ENCODE data around the gene SAMD11. TPM values are rescaled to one million over a fixed set of nuclear protein-coding genes. Genes with fewer than 3 reads are reported as not detected.

Gene SAMD11
- total RNA-seq, 2 experiments from 2014 or later = not detected

DNA sequence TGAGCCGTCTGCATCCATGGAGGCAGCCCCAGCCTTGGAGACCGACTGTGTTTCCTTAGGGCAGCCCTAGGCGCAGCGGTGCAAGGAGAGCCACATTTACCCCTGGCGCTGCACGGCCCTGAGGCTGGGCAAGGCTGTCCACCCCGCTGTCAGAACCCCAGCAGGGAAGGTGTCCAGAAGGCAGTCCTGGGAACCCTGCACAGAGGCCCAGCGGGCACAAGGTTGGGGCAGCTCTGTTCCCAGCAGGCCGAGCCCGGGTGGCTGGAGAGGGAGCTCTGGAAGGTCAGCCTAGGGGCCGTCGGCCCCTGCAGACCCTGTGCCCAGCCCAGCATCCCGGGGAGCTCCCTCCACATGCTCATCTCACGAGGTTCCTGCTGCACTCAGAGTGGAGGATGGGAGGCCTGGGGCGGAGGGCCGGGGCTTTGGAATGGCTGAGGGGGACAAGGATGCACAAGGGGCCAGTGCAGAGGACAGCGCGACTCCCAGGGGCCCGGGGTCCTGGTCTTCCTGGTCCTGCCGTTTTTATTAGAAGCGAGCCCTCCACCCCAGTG, 19.9 kb upstream of the SAMD11 start:
- Mint-ChIP-seq H3K4me1 (ENCODE audit: low read depth) (peaks cover 11% of the 10 kb centered on the region), H3K36me3 (ENCODE audit: low read depth) (no peaks in the 10 kb centered on the region), H3K4me3 (no peak overlapping the region), H3K27me3 (peaks cover 39% of the 10 kb centered on the region), H3K27ac (no peak overlapping the region), H3K9me3 (no peaks in the 10 kb centered on the region)
- TF ChIP-seq, protein P1, sequence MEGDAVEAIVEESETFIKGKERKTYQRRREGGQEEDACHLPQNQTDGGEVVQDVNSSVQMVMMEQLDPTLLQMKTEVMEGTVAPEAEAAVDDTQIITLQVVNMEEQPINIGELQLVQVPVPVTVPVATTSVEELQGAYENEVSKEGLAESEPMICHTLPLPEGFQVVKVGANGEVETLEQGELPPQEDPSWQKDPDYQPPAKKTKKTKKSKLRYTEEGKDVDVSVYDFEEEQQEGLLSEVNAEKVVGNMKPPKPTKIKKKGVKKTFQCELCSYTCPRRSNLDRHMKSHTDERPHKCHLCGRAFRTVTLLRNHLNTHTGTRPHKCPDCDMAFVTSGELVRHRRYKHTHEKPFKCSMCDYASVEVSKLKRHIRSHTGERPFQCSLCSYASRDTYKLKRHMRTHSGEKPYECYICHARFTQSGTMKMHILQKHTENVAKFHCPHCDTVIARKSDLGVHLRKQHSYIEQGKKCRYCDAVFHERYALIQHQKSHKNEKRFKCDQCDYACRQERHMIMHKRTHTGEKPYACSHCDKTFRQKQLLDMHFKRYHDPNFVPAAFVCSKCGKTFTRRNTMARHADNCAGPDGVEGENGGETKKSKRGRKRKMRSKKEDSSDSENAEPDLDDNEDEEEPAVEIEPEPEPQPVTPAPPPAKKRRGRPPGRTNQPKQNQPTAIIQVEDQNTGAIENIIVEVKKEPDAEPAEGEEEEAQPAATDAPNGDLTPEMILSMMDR (IDR thresholded peaks at IDR 0.05) = no peak
- H3K36me3 ChIP-seq (ENCODE audit: insufficient read depth, low read length) = no peaks in the 10 kb centered on the region
- H3K4me3 ChIP-seq (ENCODE audit: low read length) = peak overlapping the region; percentile 2
- ChIA-PET POLR2A (no interaction called here), CTCF (no interaction called here)
- ATAC-seq (ENCODE audit: poor library complexity) (no peak), DNase-seq (peak in 2 of 14 experiments; percentile 32 to 47)
- H3K27ac ChIP-seq (ENCODE audit: low read depth in 1 of 2, low read length in 2 of 2) = no peak overlapping the region
- H3K4me1 ChIP-seq (ENCODE audit: insufficient read depth, low read length) = peaks cover 28% of the 10 kb centered on the region
- H3K9me3 ChIP-seq (ENCODE audit: control insufficient read depth in 1 of 2, insufficient read depth in 1 of 2, low read length in 2 of 2) = peaks cover 0 to 21% of the 10 kb centered on the region in 2 experiments
- peaks cover 28 to 34% of the 10 kb centered on the region in 2 experiments for H3K27me3 ChIP-seq (ENCODE audit: control insufficient read depth in 1 of 2, insufficient read depth in 2 of 2, low read length in 2 of 2)
- intact Hi-C loops (cut with DNase I, micrococcal nuclease) = loop anchor here (1.0 to 10.0 kb wide), 3 partner anchors 17 to 161 kb away; no protein-coding TSS in a partner anchor

DNA sequence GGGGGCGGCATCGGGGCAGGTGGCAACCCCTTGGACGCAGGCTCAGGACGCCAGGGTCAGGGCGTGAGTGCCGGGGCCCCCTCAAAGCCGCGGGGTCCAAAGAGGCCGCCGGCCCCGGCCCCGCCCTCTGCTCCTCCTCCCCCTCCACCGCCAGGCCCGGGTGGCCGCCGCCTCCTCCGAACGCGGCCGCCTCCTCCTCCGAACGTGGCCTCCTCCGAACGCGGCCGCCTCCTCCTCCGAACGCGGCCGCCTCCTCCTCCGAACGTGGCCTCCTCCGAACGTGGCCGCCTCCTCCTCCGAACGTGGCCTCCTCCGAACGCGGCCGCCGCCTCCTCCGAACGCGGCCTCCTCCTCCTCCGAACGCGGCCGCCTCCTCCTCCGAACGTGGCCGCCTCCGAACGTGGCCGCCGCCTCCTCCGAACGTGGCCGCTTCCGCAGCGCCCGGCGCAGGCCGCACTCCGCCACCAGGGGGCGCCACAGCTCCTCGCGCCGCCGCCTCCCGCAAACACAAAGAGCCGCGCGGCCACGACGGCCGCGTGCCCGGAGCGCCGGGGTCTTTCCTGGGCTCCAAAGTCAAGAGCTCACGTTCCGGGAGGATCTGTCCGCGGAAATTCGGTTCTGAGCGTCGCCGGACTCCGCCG, 19.3 kb upstream of the SAMD11 start:
- TF ChIP-seq, protein P1 (IDR thresholded peaks at IDR 0.05) = peak; percentile 71
- Mint-ChIP-seq H3K36me3 (ENCODE audit: low read depth) (no peaks in the 10 kb centered on the region), H3K9me3 (no peaks in the 10 kb centered on the region), H3K27me3 (peaks cover 39% of the 10 kb centered on the region), H3K4me3 (peak overlapping the region; percentile 80), H3K27ac (no peak overlapping the region), H3K4me1 (ENCODE audit: low read depth) (peaks cover 11% of the 10 kb centered on the region)
- peak; percentile 94 for ATAC-seq (ENCODE audit: poor library complexity)
- ChIA-PET POLR2A (no interaction called here), CTCF (interaction anchor here (0.8 to 1.5 kb wide), 7 partner anchors 16 to 71 kb away, joined by 3 to 4 read pairs (median 3); partner anchors contain the start of genes NOC2L and PLEKHN1)
- Histone ChIP-seq H3K36me3 (ENCODE audit: insufficient read depth, low read length) (no peaks in the 10 kb centered on the region), H3K27me3 (ENCODE audit: control insufficient read depth in 1 of 2, insufficient read depth in 2 of 2, low read length in 2 of 2) (peaks cover 28 to 34% of the 10 kb centered on the region in 2 experiments), H3K27ac (ENCODE audit: low read depth in 1 of 2, low read length in 2 of 2) (no peak overlapping the region), H3K9me3 (ENCODE audit: control insufficient read depth in 1 of 2, insufficient read depth in 1 of 2, low read length in 2 of 2) (peaks cover 0 to 16% of the 10 kb centered on the region in 2 experiments), H3K4me1 (ENCODE audit: insufficient read depth, low read length) (peaks cover 24% of the 10 kb centered on the region), H3K4me3 (ENCODE audit: low read length) (peak overlapping the region; percentile 2)
- peak; percentile 77 to 94 (median 84) for DNase-seq
- intact Hi-C loops (cut with DNase I, micrococcal nuclease) = loop anchor here (1.0 to 10.0 kb wide), 3 partner anchors 16 to 160 kb away; no protein-coding TSS in a partner anchor

DNA sequence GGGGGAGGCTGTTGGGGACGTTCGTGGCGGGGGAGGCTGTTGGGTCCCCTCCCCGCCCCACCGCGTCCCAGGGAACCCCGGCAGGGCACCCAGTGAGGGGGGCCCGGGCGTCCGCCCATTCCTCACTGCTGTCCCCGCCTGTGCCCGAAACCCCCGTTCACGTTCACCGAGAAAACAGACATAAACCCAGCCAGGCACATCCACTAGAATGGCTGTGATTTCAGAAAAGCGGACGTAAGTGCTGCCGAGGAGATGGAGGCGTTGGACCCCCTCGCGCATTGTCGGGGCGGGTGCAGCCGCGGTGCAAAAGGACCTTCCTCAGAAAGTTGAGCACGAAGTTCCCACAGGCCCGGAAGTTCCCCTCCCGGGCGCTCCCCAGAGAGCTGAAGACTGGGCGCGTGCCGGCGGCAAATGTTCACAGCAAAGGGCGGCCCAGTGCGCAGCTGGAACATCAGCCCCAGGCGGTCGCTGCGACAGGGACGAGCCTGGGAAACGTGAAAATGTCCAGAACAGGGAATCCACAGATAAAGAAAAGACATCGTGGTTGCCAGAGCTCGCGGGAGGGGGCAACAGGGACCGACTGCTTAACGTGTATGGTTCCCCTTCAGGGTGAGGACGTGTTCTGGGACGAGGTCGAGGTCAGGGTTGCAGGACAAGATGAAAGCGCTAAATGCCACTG, 18.5 kb upstream of the SAMD11 start:
- DNase-seq (peak in 5 of 14 experiments; percentile 19 to 60 (median 39)), ATAC-seq (ENCODE audit: poor library complexity) (peak; percentile 3)
- peaks cover 39% of the 10 kb centered on the region for H3K27me3 Mint-ChIP-seq
- no peaks in the 10 kb centered on the region for H3K36me3 ChIP-seq (ENCODE audit: insufficient read depth, low read length)
- TF ChIP-seq, protein P1 (IDR thresholded peaks at IDR 0.05) = no peak
- peak overlapping the region; percentile 41 for H3K4me3 ChIP-seq (ENCODE audit: low read length)
- intact Hi-C loops (cut with DNase I, micrococcal nuclease) = loop anchor here (2.0 to 10.0 kb wide), 3 partner anchors 16 to 160 kb away; partner anchors contain the start of gene NOC2L (in 1 of the 2)
- H3K27ac ChIP-seq (ENCODE audit: low read depth in 1 of 2, low read length in 2 of 2) = no peak overlapping the region
- H3K27me3 ChIP-seq (ENCODE audit: control insufficient read depth in 1 of 2, insufficient read depth in 2 of 2, low read length in 2 of 2) = peaks cover 22 to 31% of the 10 kb centered on the region in 2 experiments
- no peak overlapping the region for H3K27ac Mint-ChIP-seq
- ChIA-PET POLR2A (no interaction called here), CTCF (interaction anchor here (0.8 to 1.5 kb wide), 7 partner anchors 15 to 71 kb away, joined by 3 to 4 read pairs (median 3); partner anchors contain the start of genes NOC2L and PLEKHN1)
- peaks cover 0 to 11% of the 10 kb centered on the region in 2 experiments for H3K9me3 ChIP-seq (ENCODE audit: control insufficient read depth in 1 of 2, insufficient read depth in 1 of 2, low read length in 2 of 2)
- H3K4me1 Mint-ChIP-seq (ENCODE audit: low read depth) = peaks cover 11% of the 10 kb centered on the region
- no peaks in the 10 kb centered on the region for H3K9me3 Mint-ChIP-seq
- peak overlapping the region; percentile 70 for H3K4me3 Mint-ChIP-seq
- peaks cover 24% of the 10 kb centered on the region for H3K4me1 ChIP-seq (ENCODE audit: insufficient read depth, low read length)
- H3K36me3 Mint-ChIP-seq (ENCODE audit: low read depth) = no peaks in the 10 kb centered on the region
